Heart left ventricle (tissue), 16 donors: ENCODE results near the gene EVX1. TPM values are rescaled to one million over a fixed set of nuclear protein-coding genes. Genes with fewer than 3 reads are reported as not detected.

Source experiments
- ATAC-seq, 4 donors: fragments of 200-7000 bp; cut with Tn5 transposase; one replicate each; pipeline ENCODE4 v1.9.1; 2020 to 2022; ENCODE audit warnings: moderate library complexity in 4 of 4, mild to moderate bottlenecking in 3 of 4, moderate number of reproducible peaks in 1 of 4
- DNase-seq, 5 donors: peaks; one replicate each; pipeline ENCODE4 v3.0.0-alpha.2; 2020
- H3K27ac ChIP-seq, 12 donors: fragments of 200-600 bp; sonication (generic) in 4 of 12; one replicate each; pipeline versions ENCODE4 v1.5.0 to v1.8.0; 2016 to 2022; ENCODE audit warnings: mild to moderate bottlenecking in 2 of 12
- H3K27me3 ChIP-seq, 9 donors: fragments of 200-600 bp; sonication (generic) in 2 of 9; one replicate each; pipeline versions ENCODE4 v1.5.1 to v1.8.0; 2016 to 2022; ENCODE audit warnings: mild to moderate bottlenecking in 3 of 9
- H3K36me3 ChIP-seq, 9 donors: fragments of 200-600 bp; sonication (generic) in 2 of 9; one replicate each; pipeline versions ENCODE4 v1.5.0 to v1.8.0; 2018 to 2022; ENCODE audit warnings: mild to moderate bottlenecking in 2 of 9
- H3K4me1 ChIP-seq, 12 donors: fragments of 200-600 bp; sonication (generic) in 4 of 12; one replicate each; pipeline versions ENCODE4 v1.5.0 to v1.8.0; 2016 to 2022; ENCODE audit warnings: mild to moderate bottlenecking in 3 of 12
- H3K4me3 ChIP-seq, 12 donors: fragments of 200-600 bp; sonication (generic) in 4 of 12; one replicate each; pipeline versions ENCODE4 v1.5.0 to v1.8.0; 2017 to 2022; ENCODE audit warnings: mild to moderate bottlenecking in 9 of 12, moderate library complexity in 4 of 12
- H3K9me3 ChIP-seq, 12 donors: fragments of 200-600 bp; sonication (generic) in 4 of 12; one replicate each; pipeline versions ENCODE4 v1.5.0 to v1.8.0; 2016 to 2022; ENCODE audit warnings: mild to moderate bottlenecking in 1 of 12
- POLR2A ChIP-seq, 2 donors: fragments of 450-650 bp; IDR thresholded peaks; one replicate each; pipeline ENCODE4 v1.6.1; 2017; ENCODE audit warnings: antibody characterized with exemption in 2 of 2, mild to moderate bottlenecking in 2 of 2, moderate library complexity in 2 of 2
- WGBS, 4 donors: extraction: QIAGEN DNeasy Blood & Tissue Kit in 2 of 4; methylation state at CpG; one replicate each; pipeline versions ENCODE4 v1.1.5 to v1.1.7; 2013 to 2018; 5-methylcytosine and 5-hydroxymethylcytosine counted together
- intact Hi-C, 10 donors: fragments of 100-400 bp; cut with DNase I; formaldehyde crosslinking; loops; one replicate each; pipeline versions ENCODE4 v1.11.1 to v1.14.2; 2022
- polyA plus RNA-seq, 2 donors: library from polyadenylated mRNA; stranded (reverse); fragments of 200-250 nt; gene quantifications; one replicate each; pipeline ENCODE4 v1.2.3, GENCODE V29; 2013
- total RNA-seq, 9 donors: library from RNA; depleted of rRNA in 2 of 9; stranded (reverse); fragments of >200 nt in 2 of 9; fragmentation: NEBNext Ultra II Directional in 3 of 9; extraction: Animal tissue kit (Norgen Biotek cat#: 25700) in 3 of 9; gene quantifications; one replicate each; pipeline versions ENCODE4 v1.1.0 to v1.2.4, GENCODE V29; 2016 to 2023
- TF ChIP-seq, protein P1 (sequence below), 12 donors: fragments of 200-600 bp; sonication (generic) in 4 of 12; IDR thresholded peaks; one replicate each; pipeline versions ENCODE4 v1.5.0 to v1.8.0; 2018 to 2022; ENCODE audit warnings: antibody characterized with exemption in 12 of 12, mild to moderate bottlenecking in 5 of 12
- donor health status: ischemic (EF 13 %, LVEDD 7.1; RV severe dilation, severe dysfunction).
- donor health status: healthy with polysubstance abuse.
- donor health status: DM: no; HTN: yes; CAD: no.
- donor health status: DM: no; HTN: no; CAD: no.
- donor health status: ischemic (EF 25% LVEDD 6.9; RV normal size, moderate dysfunction).
- donor health status: ischemic (EF 25% LVEDD 5.7; RV mildly dilated, moderate dysfunction).
- donor health status: healthy.
- donor health status: DM: yes; HTN: yes; CAD: no.
- donor health status: ischemic (EF 35%, LVEDD 5.7; RV mildly dilated, moderate dysfunction).
- donor health status: nonischemic (EF 11% LVEDD 7.7; RV severe dilation, severe dysfunction).
- donor health status: DM: yes; HTN: yes; CAD: no.
- donor health status: PGD.
- donor health status: ischemic (EF 29% LVEDD 5.4; RV normal size, mild dysfunction).
- donor health status: nonischemic (EF 23%, LVEDD 6.1; RV moderate dilation, normal function).

The EVX1 gene
- total and polyA plus RNA-seq, 11 donors, result not detected

DNA sequence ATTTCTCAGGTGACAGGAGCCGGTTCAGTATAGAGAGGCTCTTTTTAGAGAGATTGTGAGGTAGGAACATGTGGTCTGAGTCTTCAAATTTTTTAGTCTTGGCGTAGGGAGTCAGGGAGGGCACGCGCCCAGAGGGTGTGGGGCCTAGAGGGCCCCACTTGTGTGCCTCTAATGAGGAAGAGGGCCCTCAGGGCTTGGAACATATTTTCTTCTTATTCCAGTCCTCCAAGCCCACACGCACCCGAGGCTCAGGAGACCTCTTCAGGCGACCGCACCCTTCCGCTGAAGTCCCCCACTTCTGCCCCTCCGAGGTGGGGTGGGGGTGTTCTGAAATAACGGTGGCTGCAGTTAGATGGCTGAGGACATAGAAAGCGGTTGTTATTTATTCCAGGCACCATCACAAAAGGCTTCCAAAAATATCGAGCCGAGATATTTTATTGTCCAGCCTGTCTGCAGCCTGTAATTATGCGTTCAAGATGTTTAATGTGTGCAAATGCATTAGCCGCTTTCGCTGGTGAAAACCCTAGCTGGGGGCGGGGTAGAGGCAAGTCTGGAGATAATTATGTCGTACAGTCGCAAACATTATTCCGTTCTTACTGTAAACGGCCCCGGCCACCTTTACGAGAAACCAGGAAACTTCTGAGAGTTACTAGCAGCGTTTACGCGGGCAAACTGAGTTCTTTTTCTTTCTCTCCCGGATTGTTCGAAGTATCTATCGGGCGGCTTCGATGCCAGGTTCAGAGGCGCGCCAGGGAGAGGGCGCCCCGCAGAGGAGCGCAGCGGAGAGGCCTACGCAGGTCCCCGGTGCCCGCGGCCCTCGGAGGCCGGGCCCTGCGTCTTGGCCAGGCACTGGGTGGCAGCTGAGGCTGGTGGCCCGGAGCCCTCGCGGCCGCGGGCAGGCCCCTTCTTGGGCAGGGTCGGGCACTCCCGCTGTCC is 29.8 kb upstream of the EVX1 start:
- intact Hi-C loops, result loop anchor here in 8 of 10 donors (5.0 to 10.0 kb wide), 5 partner anchors 362 to 810 kb away; no protein-coding TSS in a partner anchor
- H3K36me3 ChIP-seq, result no peaks in the 10 kb centered on the region
- no peak overlapping the region for H3K27ac ChIP-seq
- no peak for TF ChIP-seq POLR2A (IDR thresholded peaks at IDR 0.05)
- TF ChIP-seq, protein P1, sequence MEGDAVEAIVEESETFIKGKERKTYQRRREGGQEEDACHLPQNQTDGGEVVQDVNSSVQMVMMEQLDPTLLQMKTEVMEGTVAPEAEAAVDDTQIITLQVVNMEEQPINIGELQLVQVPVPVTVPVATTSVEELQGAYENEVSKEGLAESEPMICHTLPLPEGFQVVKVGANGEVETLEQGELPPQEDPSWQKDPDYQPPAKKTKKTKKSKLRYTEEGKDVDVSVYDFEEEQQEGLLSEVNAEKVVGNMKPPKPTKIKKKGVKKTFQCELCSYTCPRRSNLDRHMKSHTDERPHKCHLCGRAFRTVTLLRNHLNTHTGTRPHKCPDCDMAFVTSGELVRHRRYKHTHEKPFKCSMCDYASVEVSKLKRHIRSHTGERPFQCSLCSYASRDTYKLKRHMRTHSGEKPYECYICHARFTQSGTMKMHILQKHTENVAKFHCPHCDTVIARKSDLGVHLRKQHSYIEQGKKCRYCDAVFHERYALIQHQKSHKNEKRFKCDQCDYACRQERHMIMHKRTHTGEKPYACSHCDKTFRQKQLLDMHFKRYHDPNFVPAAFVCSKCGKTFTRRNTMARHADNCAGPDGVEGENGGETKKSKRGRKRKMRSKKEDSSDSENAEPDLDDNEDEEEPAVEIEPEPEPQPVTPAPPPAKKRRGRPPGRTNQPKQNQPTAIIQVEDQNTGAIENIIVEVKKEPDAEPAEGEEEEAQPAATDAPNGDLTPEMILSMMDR (IDR thresholded peaks at IDR 0.05), result no peak
- peaks cover 0 to 22% (median 7%) of the 10 kb centered on the region in 12 donors for H3K4me1 ChIP-seq
- ATAC-seq (peak in 1 of 4 donors; percentile 25), DNase-seq (no peak)
- no peak overlapping the region for H3K4me3 ChIP-seq
- 6 to 11% (median 10%) methylated on average over 48 to 52 of the region's 52 CpGs for WGBS, 4 donors
- H3K9me3 ChIP-seq, result no peaks in the 10 kb centered on the region
- peaks cover 45 to 98% (median 75%) of the 10 kb centered on the region in 9 donors for H3K27me3 ChIP-seq

DNA sequence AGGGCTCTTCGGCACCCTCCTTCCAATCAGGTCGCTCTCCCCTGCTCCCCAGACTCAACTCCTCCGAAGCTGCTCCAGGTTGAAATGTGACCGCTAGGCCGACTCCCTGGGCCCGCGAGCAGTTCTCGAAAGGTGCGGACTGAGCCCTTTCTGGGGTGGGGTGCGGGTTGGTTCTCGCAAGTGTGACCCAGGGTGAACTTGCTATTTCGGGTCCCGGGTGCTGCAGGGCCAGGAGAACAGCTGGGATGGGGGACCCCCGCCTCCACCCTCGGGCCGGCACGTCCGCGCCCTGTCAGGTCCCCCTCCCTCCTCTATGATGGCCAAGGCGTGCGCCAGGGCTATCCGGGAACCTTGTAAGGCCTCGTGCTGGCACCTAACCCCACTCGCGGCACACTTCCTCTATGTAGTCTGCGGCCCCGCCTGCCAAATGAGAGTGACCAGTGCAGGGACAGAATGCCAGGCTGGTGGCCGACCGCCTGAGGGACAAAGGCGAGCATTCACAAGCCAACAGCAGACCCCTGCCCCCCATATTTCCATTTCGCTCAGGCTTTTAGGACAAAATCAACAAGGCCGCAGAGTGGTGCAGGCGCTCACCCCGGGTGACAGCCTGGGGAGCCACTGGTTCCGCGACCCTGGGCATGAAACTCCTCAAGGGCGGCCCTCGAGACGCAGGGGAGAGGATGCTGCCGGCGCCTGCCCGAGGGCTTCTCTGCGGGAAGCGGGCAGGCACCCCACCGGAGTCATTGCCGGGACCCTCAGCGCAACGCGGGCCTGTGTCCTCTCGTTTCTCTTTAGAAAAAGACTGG is 29.0 kb upstream of the EVX1 start:
- Histone ChIP-seq H3K4me1 (peaks cover 0 to 22% (median 7%) of the 10 kb centered on the region in 12 donors), H3K36me3 (no peaks in the 10 kb centered on the region), H3K27ac (no peak overlapping the region), H3K27me3 (peaks cover 45 to 99% (median 74%) of the 10 kb centered on the region in 9 donors), H3K4me3 (no peak overlapping the region), H3K9me3 (no peaks in the 10 kb centered on the region)
- 22 to 40% (median 31%) methylated on average over 30 to 50 of the region's 50 CpGs for WGBS, 4 donors
- intact Hi-C loops, result loop anchor here in 8 of 10 donors (5.0 to 10.0 kb wide), 5 partner anchors 361 to 809 kb away; no protein-coding TSS in a partner anchor
- DNase-seq (no peak), ATAC-seq (peak in 1 of 4 donors; percentile 9)
- TF ChIP-seq POLR2A (IDR thresholded peaks at IDR 0.05), result no peak
- TF ChIP-seq, protein P1 (IDR thresholded peaks at IDR 0.05), result no peak

DNA sequence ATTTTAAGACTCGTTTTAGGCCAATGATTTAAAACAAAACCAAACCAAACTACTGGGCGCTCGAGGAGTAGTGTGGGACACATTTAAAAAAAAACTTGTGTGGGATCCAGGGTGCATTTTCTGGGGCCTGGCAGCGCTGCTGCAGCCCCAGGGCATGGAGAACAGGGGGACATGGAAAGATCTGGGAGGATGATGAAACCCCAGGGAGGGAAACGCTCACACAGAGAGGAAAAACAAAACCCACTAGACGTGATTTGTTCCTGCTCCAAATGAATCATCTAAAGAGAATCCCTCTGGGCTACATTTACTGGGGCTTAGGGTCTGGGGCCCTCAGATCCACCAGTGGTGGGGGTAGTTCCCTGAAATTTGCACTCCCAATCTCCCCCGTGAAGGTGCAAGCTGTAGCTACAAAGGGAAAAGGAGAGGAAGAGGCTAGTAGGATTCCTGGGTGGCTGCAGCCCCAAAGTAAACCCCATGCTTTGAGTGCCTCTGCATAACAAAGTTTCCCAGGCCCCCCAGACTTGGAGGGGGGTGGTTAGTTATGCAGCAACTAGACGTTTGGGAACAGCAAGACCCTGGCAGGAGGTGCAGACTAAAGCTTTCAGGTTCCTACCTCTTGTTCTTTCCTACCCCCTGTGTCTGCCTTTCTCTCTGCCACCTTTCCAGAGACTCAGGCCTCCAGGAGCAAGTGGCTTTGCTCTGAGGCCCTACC is 28.2 kb upstream of the EVX1 start:
- TF ChIP-seq, protein P1 (IDR thresholded peaks at IDR 0.05), result no peak
- no peak for TF ChIP-seq POLR2A (IDR thresholded peaks at IDR 0.05)
- H3K27me3 ChIP-seq, result peaks cover 45 to 99% (median 73%) of the 10 kb centered on the region in 9 donors

More for the DNA sequence above, 28.2 kb upstream of the EVX1 start:
- ATAC-seq, result no peak
- no peaks in the 10 kb centered on the region for H3K9me3 ChIP-seq
- no peak for DNase-seq
- no peak overlapping the region for H3K4me3 ChIP-seq
- WGBS, 4 donors, result 38 to 54% (median 52%) methylated on average over 8 of the region's 8 CpGs
- intact Hi-C loops, result loop anchor here in 8 of 10 donors (5.0 to 10.0 kb wide), 5 partner anchors 360 to 808 kb away; no protein-coding TSS in a partner anchor
- H3K27ac ChIP-seq, result no peak overlapping the region
- no peaks in the 10 kb centered on the region for H3K36me3 ChIP-seq
- peaks cover 0 to 22% (median 7%) of the 10 kb centered on the region in 12 donors for H3K4me1 ChIP-seq
